C4-2B (cell line): ENCODE measurements around the gene DGKB.

Source experiments
- ZFX ChIP-seq: fragments of 450-650 bp; IDR thresholded peaks from 2 replicates; pipeline ENCODE4 v1.6.1; 2017
- TF ChIP-seq, protein P1 (sequence below): fragments of 450-650 bp; conservative IDR thresholded peaks from 2 replicates; pipeline ENCODE4 v1.5.1; 2017; ENCODE audit warnings: mild to moderate bottlenecking

DNA sequence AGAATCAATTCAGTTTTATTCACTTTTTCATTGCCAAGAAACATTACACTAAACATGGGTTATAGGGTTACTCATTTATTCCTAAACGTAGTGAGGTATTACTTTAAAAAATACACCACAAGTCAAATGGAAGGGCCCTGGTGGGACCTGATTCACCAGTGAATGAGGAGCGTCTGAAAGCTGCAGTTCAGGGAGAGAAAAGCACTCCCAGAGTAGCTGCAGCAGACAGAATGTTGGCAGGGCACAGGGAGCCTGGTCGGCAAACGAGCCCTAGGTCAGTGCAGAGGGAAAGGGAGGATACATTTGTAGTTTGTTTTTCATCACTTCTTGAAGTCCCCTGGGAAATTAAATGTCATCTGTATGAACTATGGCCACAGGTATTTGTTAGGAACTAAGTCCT is 551.4 kb downstream of the DGKB start:
- TF ChIP-seq, protein P1, sequence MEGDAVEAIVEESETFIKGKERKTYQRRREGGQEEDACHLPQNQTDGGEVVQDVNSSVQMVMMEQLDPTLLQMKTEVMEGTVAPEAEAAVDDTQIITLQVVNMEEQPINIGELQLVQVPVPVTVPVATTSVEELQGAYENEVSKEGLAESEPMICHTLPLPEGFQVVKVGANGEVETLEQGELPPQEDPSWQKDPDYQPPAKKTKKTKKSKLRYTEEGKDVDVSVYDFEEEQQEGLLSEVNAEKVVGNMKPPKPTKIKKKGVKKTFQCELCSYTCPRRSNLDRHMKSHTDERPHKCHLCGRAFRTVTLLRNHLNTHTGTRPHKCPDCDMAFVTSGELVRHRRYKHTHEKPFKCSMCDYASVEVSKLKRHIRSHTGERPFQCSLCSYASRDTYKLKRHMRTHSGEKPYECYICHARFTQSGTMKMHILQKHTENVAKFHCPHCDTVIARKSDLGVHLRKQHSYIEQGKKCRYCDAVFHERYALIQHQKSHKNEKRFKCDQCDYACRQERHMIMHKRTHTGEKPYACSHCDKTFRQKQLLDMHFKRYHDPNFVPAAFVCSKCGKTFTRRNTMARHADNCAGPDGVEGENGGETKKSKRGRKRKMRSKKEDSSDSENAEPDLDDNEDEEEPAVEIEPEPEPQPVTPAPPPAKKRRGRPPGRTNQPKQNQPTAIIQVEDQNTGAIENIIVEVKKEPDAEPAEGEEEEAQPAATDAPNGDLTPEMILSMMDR, result no peak
- TF ChIP-seq ZFX, result no peak
